Activated CD4-positive, alpha-beta memory T cell treated with anti-CD3 and anti-CD28 coated beads for 36 hours (primary cell): ENCODE measurements around the gene ZNF837. TPM values are rescaled to one million over a fixed set of nuclear protein-coding genes. Genes with fewer than 3 reads are reported as not detected.

Experiments used
- CTCF ChIA-PET: fragments of 350-600 bp; sonication (Branson Sonifier 250); formaldehyde crosslinking; loops from one replicate; lab custom pipeline; 2021; ENCODE audit warnings: antibody characterized with exemption, inconsistent platforms; lab: Charles Lee
- POLR2A ChIA-PET: fragments of 350-600 bp; sonication (Branson Sonifier 250); formaldehyde crosslinking; loops from one replicate; lab custom pipeline; 2021; ENCODE audit warnings: antibody characterized with exemption; lab: Charles Lee
- DNase-seq: peaks from one replicate; pipeline ENCODE4 v3.0.0-alpha.2; 2020
- H3K27ac Mint-ChIP-seq: one replicate; pipeline ENCODE4 v1.8.0; 2021; ENCODE audit warnings: mixed read lengths
- H3K27me3 Mint-ChIP-seq: one replicate; pipeline ENCODE4 v1.8.0; 2021; ENCODE audit warnings: mixed read lengths
- H3K36me3 Mint-ChIP-seq: one replicate; pipeline ENCODE4 v1.8.0; 2021; ENCODE audit warnings: mixed read lengths
- H3K4me1 Mint-ChIP-seq: one replicate; pipeline ENCODE4 v1.8.0; 2021; ENCODE audit warnings: low read depth, mixed read lengths
- H3K4me3 Mint-ChIP-seq: one replicate; pipeline ENCODE4 v1.8.0; 2021; ENCODE audit warnings: mild to moderate bottlenecking, mixed read lengths
- H3K9me3 Mint-ChIP-seq: one replicate; pipeline ENCODE4 v1.8.0; 2021; ENCODE audit warnings: mixed read lengths
- intact Hi-C: fragments of 100-400 bp; cut with micrococcal nuclease; formaldehyde crosslinking; loops from one replicate; pipeline ENCODE4 v1.15.1; 2023
- total RNA-seq, 2 experiments: library from RNA; stranded (reverse); gene quantifications; one replicate each; pipeline ENCODE4 v1.2.3, GENCODE V29; 2021

The ZNF837 gene
- total RNA-seq = 1 to 10 TPM; 2.1 to 2.4 TPM

GRCh38 chr19:58380662-58381459, at the start of gene ZNF837:
TSS of gene ZNF837 (minus strand) at chr19:58381030. CDS start at chr19:58369332, 11,698 bp downstream.
- DNase-seq = peak; percentile 99
- peak within 1 kb of the TSS; percentile 84 for H3K4me3 Mint-ChIP-seq
- ChIA-PET POLR2A (interaction anchor here (0.8 to 1.7 kb wide), 7 partner anchors 18 to 175 kb away, joined by 3 to 6 read pairs (median 4); partner anchors contain the start of genes CHMP2A, ZNF497 and ZNF584), CTCF (interaction anchor here (0.7 kb wide), 1 partner anchor 152 kb away, joined by 3 read pairs; no protein-coding TSS in a partner anchor)
- no peaks in the 10 kb centered on the region for H3K9me3 Mint-ChIP-seq
- no peaks in the 10 kb centered on the region for H3K36me3 Mint-ChIP-seq
- intact Hi-C loops = loop anchor here (1.0 to 2.0 kb wide), 12 partner anchors 19 to 198 kb away; partner anchors contain the start of genes ERVK3-1, ZBTB45, ZNF132 and ZNF274
- H3K4me1 Mint-ChIP-seq = peaks cover 24% of the 10 kb centered on the region
- H3K27ac Mint-ChIP-seq = peak within 1 kb of the TSS; percentile 92
- no peaks in the 10 kb centered on the region for H3K27me3 Mint-ChIP-seq

DNA sequence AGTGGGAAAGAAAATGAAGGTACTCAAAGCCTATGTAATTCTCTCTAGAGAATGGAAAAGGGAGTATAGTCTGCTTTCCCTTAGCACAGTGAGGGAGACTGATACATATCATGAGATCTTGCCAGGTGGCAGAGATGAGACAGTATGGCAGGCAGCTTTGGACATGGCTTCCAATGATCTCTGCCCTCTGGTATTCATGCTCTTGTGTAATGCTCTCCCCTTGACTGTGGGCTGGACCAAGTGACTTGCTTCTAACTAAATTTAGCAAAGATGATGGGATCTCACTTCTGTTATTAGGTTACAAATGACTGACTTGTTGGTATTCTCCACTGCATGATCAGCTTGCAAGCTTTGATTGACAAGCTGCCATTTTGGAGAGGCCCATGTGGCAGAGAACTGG, 48.9 kb upstream of the ZNF837 start:
- Mint-ChIP-seq H3K27me3 (no peaks in the 10 kb centered on the region), H3K4me1 (no peaks in the 10 kb centered on the region), H3K27ac (no peak overlapping the region), H3K36me3 (peaks cover 53% of the 10 kb centered on the region), H3K9me3 (peaks cover 74% of the 10 kb centered on the region), H3K4me3 (no peak overlapping the region)
- ChIA-PET CTCF (no interaction called here), POLR2A (interaction anchor here (0.7 kb wide), 1 partner anchor 20 kb away, joined by 3 read pairs; no protein-coding TSS in a partner anchor)
- intact Hi-C loops = no loop called here
- DNase-seq = no peak

DNA sequence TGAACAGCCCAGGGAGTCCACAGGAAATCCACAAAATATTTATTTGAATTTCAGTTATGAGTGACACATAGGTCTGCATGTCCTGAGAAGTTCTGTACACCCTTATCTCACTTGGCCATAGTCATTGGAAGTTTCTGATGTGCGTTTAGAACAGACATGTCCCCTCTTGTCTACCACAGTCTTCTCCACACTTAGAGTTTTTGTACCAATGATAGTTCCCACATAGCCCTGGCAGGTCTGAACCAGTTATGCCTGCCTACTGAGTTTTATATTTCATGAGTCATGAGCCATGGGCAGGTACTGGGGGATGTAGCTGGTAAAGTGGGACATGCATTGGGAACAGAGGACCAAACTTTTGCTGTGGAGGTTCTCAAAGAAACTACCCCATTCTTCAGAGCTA, 47.8 kb upstream of the ZNF837 start:
- CTCF ChIA-PET = no interaction called here
- DNase-seq = no peak
- Mint-ChIP-seq H3K36me3 (peaks cover 42% of the 10 kb centered on the region), H3K27ac (no peak overlapping the region), H3K4me3 (no peak overlapping the region), H3K4me1 (no peaks in the 10 kb centered on the region), H3K9me3 (peaks cover 63% of the 10 kb centered on the region), H3K27me3 (no peaks in the 10 kb centered on the region)
- intact Hi-C loops = no loop called here
- POLR2A ChIA-PET = no interaction called here

- Mint-ChIP-seq H3K4me1 (peaks cover 2% of the 10 kb centered on the region), H3K9me3 (peaks cover 2% of the 10 kb centered on the region), H3K36me3 (peaks cover 44% of the 10 kb centered on the region), H3K27ac (no peak overlapping the region), H3K4me3 (no peak overlapping the region), H3K27me3 (no peaks in the 10 kb centered on the region)
- no peak for DNase-seq
- intact Hi-C loops = no loop called here
- CTCF ChIA-PET = no interaction called here
- POLR2A ChIA-PET = no interaction called here
Measured at GRCh38 chr19:58417071-58417470, 36.2 kb upstream of the ZNF837 start.

DNA sequence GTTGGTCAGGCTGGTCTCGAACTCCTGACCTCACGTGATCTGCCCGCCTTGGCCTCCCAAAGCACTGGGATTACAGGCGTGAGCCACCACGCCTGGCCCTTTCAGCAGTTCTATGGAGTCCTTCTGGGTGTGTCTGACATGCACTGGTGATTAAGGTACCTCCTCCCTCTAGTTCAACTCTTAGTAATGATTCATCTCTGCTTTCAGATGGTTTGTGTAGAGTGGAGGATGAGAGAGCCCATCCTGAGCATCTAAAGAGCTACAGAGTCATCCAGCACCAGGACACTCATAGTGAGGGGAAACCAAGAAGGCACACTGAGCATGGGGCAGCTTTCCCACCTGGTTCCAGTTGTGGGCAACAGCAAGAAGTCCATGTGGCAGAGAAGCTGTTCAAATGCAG, 35.8 kb upstream of the ZNF837 start:
- Mint-ChIP-seq H3K27me3 (no peaks in the 10 kb centered on the region), H3K4me3 (no peak overlapping the region), H3K36me3 (peaks cover 44% of the 10 kb centered on the region), H3K9me3 (peaks cover 2% of the 10 kb centered on the region), H3K27ac (no peak overlapping the region), H3K4me1 (peaks cover 2% of the 10 kb centered on the region)
- ChIA-PET POLR2A (no interaction called here), CTCF (no interaction called here)
- no peak for DNase-seq
- intact Hi-C loops = no loop called here

- POLR2A ChIA-PET = interaction anchor here (0.6 to 1.2 kb wide), 9 partner anchors 9 to 167 kb away, joined by 3 to 4 read pairs (median 3); partner anchors contain the start of genes ZNF324 and ZNF837
- intact Hi-C loops = loop anchor here (5.0 to 10.0 kb wide), 4 partner anchors 33 to 494 kb away; partner anchors contain the start of genes ZNF132, ZNF417 and ZSCAN22
- peaks cover 26% of the 10 kb centered on the region for H3K4me1 Mint-ChIP-seq
- peak; percentile 46 for DNase-seq
- no peaks in the 10 kb centered on the region for H3K27me3 Mint-ChIP-seq
- peak overlapping the region; percentile 83 for H3K4me3 Mint-ChIP-seq
- peaks cover 3% of the 10 kb centered on the region for H3K36me3 Mint-ChIP-seq
- H3K9me3 Mint-ChIP-seq = no peaks in the 10 kb centered on the region
- no peak overlapping the region for H3K27ac Mint-ChIP-seq
- CTCF ChIA-PET = interaction anchor here (0.7 to 1.0 kb wide), 4 partner anchors 17 to 111 kb away, joined by 3 read pairs; partner anchors contain the start of gene ZBTB45
Measured at GRCh38 chr19:58409010-58409790, 28.4 kb upstream of the ZNF837 start.

- intact Hi-C loops = loop anchor here (1.0 to 10.0 kb wide), 7 partner anchors 21 to 494 kb away; partner anchors contain the start of genes RPS5, ZNF132, ZNF324B and ZNF417
- Mint-ChIP-seq H3K27me3 (no peaks in the 10 kb centered on the region), H3K4me1 (peaks cover 31% of the 10 kb centered on the region), H3K27ac (peak within 1 kb of the TSS; percentile 95), H3K4me3 (peak within 1 kb of the TSS; percentile 83), H3K36me3 (peaks cover 3% of the 10 kb centered on the region), H3K9me3 (no peaks in the 10 kb centered on the region)
- DNase-seq = peak; percentile 97
- ChIA-PET POLR2A (interaction anchor here (0.6 to 1.2 kb wide), 8 partner anchors 21 to 167 kb away, joined by 3 to 4 read pairs (median 3); partner anchors contain the start of genes ZNF324, ZNF497 and ZNF837), CTCF (interaction anchor here (0.8 to 2.1 kb wide), 4 partner anchors 61 to 112 kb away, joined by 3 to 5 read pairs (median 3); partner anchors contain the start of gene ZBTB45)
Measured at GRCh38 chr19:58408152-58409009, 27.6 kb upstream of the ZNF837 start, which contains the start of gene ZNF584. TSS of gene ZNF584 (plus strand) at chr19:58408649. CDS start at chr19:58409148, 499 bp downstream.

DNA sequence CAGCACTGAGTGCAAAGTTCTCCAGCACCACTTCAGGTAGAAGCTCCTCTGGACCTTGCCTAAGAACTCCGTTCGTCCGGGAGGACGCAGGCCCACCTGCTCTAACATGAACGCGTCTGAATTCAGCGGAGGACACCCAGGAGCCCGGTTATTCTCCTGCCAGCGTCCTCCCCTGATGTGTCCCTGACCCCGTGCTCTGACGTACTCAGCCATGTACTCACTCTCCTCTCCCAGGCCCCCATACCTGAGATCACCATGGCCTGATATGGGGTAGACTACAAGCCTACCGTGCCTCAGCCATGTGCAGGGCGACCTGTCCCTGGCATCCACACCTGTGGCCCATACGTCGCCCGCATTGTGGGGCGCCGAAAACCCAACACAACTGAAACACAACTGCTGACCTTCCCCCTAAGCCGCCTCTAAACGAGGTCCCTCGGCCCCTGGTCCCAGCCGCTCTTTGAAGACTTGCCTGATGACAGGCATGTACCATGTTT, 26.9 kb upstream of the ZNF837 start:
- DNase-seq = peak; percentile 32
- CTCF ChIA-PET = interaction anchor here (1.0 to 2.1 kb wide), 3 partner anchors 62 to 112 kb away, joined by 3 to 5 read pairs (median 3); partner anchors contain the start of gene ZBTB45

GRCh38 chr19:58406818-58407657, 26.2 kb upstream of the ZNF837 start:
- Mint-ChIP-seq H3K36me3 (peaks cover 2% of the 10 kb centered on the region), H3K4me1 (peaks cover 29% of the 10 kb centered on the region), H3K27me3 (no peaks in the 10 kb centered on the region), H3K9me3 (no peaks in the 10 kb centered on the region), H3K4me3 (peak overlapping the region; percentile 83), H3K27ac (peak overlapping the region; percentile 95)
- ChIA-PET CTCF (interaction anchor here (1.0 to 2.1 kb wide), 2 partner anchors 112 to 174 kb away, joined by 3 to 5 read pairs; partner anchors contain the start of gene ZBTB45), POLR2A (interaction anchor here (1.1 kb wide), 1 partner anchor 45 kb away, joined by 4 read pairs; the partner anchor contains the start of gene ZNF497)
- DNase-seq = no peak
- intact Hi-C loops = loop anchor here (5.0 to 10.0 kb wide), 4 partner anchors 35 to 492 kb away; partner anchors contain the start of genes ZNF132, ZNF417 and ZSCAN22

More for the DNA sequence above, 26.9 kb upstream of the ZNF837 start:
- intact Hi-C loops = loop anchor here (1.0 to 10.0 kb wide), 7 partner anchors 20 to 493 kb away; partner anchors contain the start of genes RPS5, ZNF132, ZNF324B and ZNF417
- Mint-ChIP-seq H3K27ac (peak overlapping the region; percentile 95), H3K36me3 (peaks cover 3% of the 10 kb centered on the region), H3K27me3 (no peaks in the 10 kb centered on the region), H3K9me3 (no peaks in the 10 kb centered on the region), H3K4me1 (peaks cover 29% of the 10 kb centered on the region), H3K4me3 (peak overlapping the region; percentile 83)
- POLR2A ChIA-PET = interaction anchor here (1.0 to 1.2 kb wide), 5 partner anchors 20 to 168 kb away, joined by 3 to 4 read pairs (median 4); partner anchors contain the start of genes ZNF497 and ZNF837
